NCI-H345 treated with DMSO at 0.1 percent for 48 hours (cell line): ENCODE measurements around the gene ZFP91.

Source experiments
- DNase-seq: peaks from one replicate; lab custom pipeline; 2025; ENCODE audit not compliant: unreplicated experiment; lab: John Stamatoyannopoulos, UW

The ZFP91 gene

GRCh38 chr11:58659404-58659803 is 80.5 kb downstream of the ZFP91 start:
- no peak for DNase-seq

- DNase-seq, result no peak
Measured at GRCh38 chr11:58659910-58660570, 81.2 kb downstream of the ZFP91 start.
